H4 (cell line): ENCODE measurements around the gene MALSU1. TPM values are rescaled to one million over a fixed set of nuclear protein-coding genes. Genes with fewer than 3 reads are reported as not detected.

Source experiments
- DNase-seq: peaks from one replicate; pipeline ENCODE4 v3.0.0-alpha.2; 2015; ENCODE audit warnings: low spot score
- total RNA-seq: library from RNA; depleted of rRNA; stranded (reverse); fragments of >200 nt; shearing (Covaris generic); gene quantifications from 2 replicates; pipeline ENCODE4 v1.2.3, GENCODE V29; 2014; rRNA removed

MALSU1 gene
- total RNA-seq, result 158 and 178 TPM in 2 replicates

GRCh38 chr7:23298885-23299769 is at the start of gene MALSU1:
Gene MALSU1 (plus strand): TSS chr7:23299339. CDS start chr7:23299353, 14 bp downstream.
- peak; percentile 99 for DNase-seq

- DNase-seq, result no peak
Observed at GRCh38 chr7:23249486-23249885, 49.7 kb upstream of the MALSU1 start.

- peak; percentile 95 for DNase-seq
Observed at GRCh38 chr7:23254051-23254681, 45.0 kb upstream of the MALSU1 start.

- DNase-seq, result no peak
Observed at GRCh38 chr7:23256731-23257130, 42.4 kb upstream of the MALSU1 start.

- no peak for DNase-seq
Observed at GRCh38 chr7:23260371-23260770, 38.8 kb upstream of the MALSU1 start.

GRCh38 chr7:23261843-23262452 is 37.2 kb upstream of the MALSU1 start:
- peak; percentile 85 for DNase-seq

GRCh38 chr7:23264916-23265458 is 34.2 kb upstream of the MALSU1 start:
- no peak for DNase-seq

- no peak for DNase-seq
Observed at GRCh38 chr7:23266918-23267317, 32.2 kb upstream of the MALSU1 start.

- DNase-seq, result no peak
Observed at GRCh38 chr7:23267357-23267756, 31.8 kb upstream of the MALSU1 start.

GRCh38 chr7:23268167-23268566 is 31.0 kb upstream of the MALSU1 start:
- no peak for DNase-seq

- no peak for DNase-seq
Observed at GRCh38 chr7:23268746-23269145, 30.4 kb upstream of the MALSU1 start.

GRCh38 chr7:23272275-23272674 is 26.9 kb upstream of the MALSU1 start:
- no peak for DNase-seq

GRCh38 chr7:23273141-23273599 is 26.0 kb upstream of the MALSU1 start:
- DNase-seq, result peak; percentile 100

- DNase-seq, result no peak
Observed at GRCh38 chr7:23275912-23276311, 23.2 kb upstream of the MALSU1 start.

GRCh38 chr7:23276376-23276775 is 22.8 kb upstream of the MALSU1 start:
- DNase-seq, result no peak

- no peak for DNase-seq
Observed at GRCh38 chr7:23276947-23277346, 22.2 kb upstream of the MALSU1 start.

- peak; percentile 88 for DNase-seq
Observed at GRCh38 chr7:23277359-23277989, 21.7 kb upstream of the MALSU1 start.

GRCh38 chr7:23279819-23280525 is 19.2 kb upstream of the MALSU1 start:
- DNase-seq, result no peak

GRCh38 chr7:23283086-23283485 is 16.1 kb upstream of the MALSU1 start:
- no peak for DNase-seq

- no peak for DNase-seq
Observed at GRCh38 chr7:23284871-23285270, 14.3 kb upstream of the MALSU1 start.
